ENCODE data around the gene CHRNA9.
"Not testable (repeated sequence)": the region's sequence is repeated elsewhere in the genome, so short reads cannot be mapped to it uniquely, and the experiment has no call there.

CHRNA9 gene, protein sequence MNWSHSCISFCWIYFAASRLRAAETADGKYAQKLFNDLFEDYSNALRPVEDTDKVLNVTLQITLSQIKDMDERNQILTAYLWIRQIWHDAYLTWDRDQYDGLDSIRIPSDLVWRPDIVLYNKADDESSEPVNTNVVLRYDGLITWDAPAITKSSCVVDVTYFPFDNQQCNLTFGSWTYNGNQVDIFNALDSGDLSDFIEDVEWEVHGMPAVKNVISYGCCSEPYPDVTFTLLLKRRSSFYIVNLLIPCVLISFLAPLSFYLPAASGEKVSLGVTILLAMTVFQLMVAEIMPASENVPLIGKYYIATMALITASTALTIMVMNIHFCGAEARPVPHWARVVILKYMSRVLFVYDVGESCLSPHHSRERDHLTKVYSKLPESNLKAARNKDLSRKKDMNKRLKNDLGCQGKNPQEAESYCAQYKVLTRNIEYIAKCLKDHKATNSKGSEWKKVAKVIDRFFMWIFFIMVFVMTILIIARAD

DNA sequence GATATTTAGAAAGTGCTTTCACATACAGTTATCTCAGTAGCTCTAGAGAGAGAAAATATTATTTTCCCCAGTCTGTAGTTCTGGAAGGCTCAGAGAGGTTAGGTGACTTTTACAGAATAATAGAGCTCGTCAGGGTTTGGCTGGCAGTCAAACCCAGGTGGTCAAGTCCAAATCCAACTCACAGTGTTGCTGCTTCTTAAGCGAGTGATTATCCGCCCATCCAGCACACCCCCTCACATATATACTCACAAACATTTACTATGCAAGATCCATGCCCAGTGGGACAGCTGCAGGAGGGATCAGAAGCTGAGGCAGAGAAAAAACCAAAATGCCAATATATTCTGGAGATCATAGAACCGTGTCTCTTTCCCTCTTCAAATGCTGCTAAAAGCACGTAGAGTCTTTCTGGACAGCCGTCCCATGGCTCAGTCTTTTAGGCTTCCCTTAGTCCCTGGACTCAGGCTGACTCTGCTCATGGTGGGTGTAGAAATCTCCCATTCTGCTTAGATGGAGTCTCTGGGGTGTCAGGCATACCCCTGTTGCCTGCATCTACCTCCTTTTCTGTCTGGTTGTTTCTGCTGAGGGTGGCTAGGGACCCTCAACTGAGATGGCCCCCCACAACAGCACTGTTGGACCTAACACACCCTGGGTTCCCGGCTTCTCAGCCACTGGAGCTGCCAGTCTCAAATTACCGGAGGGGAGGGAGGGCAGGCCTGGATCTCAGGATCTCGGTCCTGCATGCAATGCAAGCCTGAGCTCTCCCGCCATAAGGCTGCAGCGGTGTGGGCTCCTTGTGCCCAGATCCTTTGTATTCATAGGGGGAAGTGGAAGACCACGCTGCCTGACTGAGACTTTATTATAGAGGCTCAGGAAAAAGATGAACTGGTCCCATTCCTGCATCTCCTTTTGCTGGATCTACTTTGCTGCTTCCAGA lies at the start of gene CHRNA9:
Gene CHRNA9, plus strand, starts transcription at position 743 of the 934 bp plus-strand sequence. Its CDS starts 135 bp downstream, at position 878.
- peak; percentile 20 for DNase-seq

- no peak for DNase-seq
These were observed 49.4 kb upstream of the CHRNA9 start for GRCh38 chr4:40285692-40286091.

DNA sequence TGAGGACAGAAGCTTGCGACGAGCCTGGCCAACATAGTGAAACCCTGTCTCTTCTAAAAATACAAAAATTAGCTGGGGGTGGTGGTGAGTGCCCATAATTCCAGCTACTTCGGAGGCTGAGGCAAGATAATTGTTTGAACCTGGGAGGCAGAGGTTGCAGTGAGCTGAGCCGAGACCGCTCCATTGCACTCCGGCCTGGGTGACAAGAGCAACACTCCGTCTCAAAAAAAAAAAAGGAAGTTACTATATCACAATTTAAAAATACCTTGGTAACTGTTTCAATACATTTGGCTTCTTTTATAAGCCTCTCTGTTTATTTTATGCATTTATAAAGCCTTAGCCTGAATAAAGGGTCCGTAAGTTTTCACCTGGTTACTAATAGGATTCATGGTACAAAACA lies 46.6 kb upstream of the CHRNA9 start:
- DNase-seq, result no peak

- DNase-seq, result no peak
These were observed 45.6 kb upstream of the CHRNA9 start for GRCh38 chr4:40289366-40290188.

GRCh38 chr4:40290611-40291186 lies 44.4 kb upstream of the CHRNA9 start:
- not testable (repeated sequence) for DNase-seq

DNA sequence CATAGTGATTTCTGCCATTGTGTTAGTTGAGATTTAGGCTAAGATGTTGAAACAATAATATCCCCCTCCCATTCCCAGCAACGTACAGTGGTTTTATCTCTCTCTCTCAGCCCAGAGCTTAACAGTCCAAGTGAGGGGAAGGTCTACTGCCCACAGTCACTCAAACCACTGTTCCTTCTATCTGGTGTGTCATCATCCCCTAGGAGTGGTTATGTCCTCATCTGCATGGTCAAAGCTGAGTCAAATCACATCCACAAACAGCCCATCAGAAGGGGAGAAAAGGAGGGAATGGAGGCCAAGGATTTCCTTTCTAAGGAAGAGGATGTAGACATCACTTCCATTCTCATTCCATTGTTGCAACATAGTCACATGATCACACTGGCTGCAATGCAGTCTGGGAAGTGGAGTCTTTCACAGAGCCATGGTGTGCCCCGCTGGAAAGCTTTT lies 42.8 kb upstream of the CHRNA9 start:
- no peak for DNase-seq

GRCh38 chr4:40294339-40294738 lies 40.8 kb upstream of the CHRNA9 start:
- no peak for DNase-seq

DNA sequence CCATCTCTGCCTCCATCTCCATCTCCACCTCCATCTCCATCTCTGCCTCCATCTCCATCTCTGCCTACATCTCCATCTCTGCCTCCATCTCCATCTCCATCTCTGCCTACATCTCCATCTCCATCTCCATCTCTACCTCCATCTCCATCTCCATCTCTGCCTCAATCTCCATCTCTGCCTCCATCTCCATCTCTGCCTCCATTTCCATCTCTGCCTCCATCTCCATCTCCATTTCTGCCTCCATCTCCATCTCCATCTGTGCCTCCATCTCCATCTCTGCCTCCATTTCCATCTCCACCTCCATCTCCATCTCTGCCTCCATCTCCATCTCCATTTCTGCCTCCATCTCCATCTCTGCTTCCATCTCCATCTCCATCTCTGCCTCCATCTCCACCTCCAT lies 40.1 kb upstream of the CHRNA9 start:
- not testable (repeated sequence) for DNase-seq

DNA sequence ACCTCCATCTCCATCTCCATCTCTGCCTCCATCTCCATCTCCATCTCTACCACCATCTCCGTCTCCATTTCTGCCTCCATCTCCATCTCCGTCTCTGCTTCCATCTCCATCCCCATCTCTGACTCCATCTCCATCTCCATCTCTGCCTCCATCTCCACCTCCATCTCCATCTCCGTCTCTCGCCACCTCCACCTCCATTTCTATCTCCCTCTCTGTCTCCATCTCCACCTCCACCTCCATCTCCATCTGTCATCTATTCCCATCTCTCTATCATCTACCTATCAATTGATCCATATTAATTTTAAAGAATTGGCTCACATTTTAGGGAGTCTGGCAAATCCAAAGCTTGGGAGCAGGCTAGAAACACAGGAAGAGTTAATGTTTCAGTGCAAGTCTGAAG lies 39.6 kb upstream of the CHRNA9 start:
- DNase-seq, result no peak

- DNase-seq, result no peak
These were observed 36.0 kb upstream of the CHRNA9 start for GRCh38 chr4:40299126-40299525.

- no peak for DNase-seq
These were observed 35.3 kb upstream of the CHRNA9 start for GRCh38 chr4:40299811-40300292.

DNA sequence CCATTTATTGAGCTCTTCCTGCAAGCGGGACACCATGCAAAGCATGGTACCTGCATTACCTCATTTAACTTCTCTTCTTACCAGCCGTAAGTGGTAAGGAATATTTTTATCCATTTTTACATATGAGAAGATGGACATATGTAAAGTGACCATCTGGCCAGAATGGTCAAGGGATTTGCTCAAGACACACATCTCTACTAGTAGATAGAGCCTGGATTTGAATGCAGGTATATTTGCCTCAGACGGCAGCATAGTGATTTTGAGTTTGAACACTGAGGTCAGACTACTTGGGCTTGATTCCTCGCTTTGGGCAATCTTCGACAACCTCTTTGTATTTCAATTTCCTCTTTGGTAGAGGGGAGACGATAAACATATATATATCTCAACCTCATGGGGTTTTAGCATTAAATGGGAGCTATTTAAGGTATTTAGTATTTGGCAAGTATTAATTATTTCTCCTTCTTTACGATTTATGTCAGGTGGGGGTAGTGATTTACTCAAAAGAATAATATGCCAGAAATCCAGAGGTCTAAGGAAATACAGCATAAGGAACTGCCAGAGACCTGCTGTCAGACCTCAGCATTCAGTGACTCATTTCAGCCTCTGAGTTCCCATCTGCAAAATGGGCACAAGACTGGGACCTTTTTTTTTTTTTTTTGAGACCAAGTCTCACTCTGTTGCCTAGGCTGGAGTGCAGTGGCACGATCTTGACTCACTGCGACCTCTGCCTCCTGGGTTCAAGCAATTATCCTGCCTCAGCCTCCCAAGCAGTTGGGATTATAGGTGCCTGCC lies 34.6 kb upstream of the CHRNA9 start:
- no peak for DNase-seq

- DNase-seq, result no peak
These were observed 33.5 kb upstream of the CHRNA9 start for GRCh38 chr4:40301603-40302002.

DNA sequence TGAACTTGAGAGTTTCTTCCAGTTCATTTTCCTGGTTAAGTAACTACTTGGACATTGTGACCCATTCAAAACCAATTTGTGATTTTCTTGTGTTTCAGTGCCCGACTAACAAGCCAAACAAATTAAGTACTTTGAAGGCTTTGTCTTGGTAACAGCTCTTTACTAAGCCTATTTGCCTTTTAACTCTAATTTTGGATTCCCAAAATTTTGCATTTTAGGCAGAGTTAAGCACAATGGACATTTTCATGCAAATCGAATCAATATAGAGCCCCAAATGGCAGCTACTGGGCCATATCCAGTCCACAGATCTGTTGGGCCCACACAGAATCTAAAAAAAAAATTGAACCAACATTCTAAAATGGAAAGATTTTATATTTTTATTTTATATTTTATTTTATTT lies 31.4 kb upstream of the CHRNA9 start:
- DNase-seq, result no peak

DNA sequence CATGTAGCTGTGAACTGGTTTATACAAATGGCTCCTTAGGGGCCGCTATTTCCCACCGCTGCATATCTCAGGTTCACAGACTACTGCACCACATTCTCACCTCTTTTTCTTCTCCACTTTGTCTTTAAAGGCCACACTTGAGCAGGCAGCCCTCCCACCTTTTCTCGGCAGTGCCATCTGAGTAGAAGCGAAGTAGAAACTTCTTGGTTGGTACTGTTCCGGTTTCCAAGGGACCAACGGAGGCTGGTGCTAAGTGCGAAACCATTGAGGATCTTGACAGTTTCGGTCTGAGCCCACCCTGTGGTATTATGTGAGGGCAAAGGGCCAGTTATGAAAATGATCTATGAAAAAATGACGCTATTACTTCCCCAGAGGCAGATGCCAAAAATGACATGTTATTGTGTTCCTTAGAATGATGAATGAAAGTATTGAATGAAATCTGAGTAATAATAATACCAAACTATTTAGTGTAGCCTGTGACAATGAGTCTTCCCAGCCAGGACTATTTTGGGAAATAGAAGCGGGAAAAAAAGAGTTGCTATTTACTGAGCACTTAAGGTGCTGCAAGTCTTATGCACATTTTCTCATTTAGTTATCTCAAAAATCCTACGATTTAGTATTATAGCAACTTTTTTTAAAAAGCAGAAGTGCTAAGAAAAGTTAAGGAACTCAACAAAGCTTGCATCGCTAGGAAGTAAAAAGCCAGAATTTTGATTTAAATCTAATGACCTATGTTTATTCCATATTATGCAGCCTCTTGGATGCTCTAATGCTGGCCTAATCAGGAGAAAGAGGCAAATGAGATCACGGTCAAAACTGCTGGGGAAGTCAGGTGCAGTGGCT lies 29.6 kb upstream of the CHRNA9 start:
- no peak for DNase-seq

DNA sequence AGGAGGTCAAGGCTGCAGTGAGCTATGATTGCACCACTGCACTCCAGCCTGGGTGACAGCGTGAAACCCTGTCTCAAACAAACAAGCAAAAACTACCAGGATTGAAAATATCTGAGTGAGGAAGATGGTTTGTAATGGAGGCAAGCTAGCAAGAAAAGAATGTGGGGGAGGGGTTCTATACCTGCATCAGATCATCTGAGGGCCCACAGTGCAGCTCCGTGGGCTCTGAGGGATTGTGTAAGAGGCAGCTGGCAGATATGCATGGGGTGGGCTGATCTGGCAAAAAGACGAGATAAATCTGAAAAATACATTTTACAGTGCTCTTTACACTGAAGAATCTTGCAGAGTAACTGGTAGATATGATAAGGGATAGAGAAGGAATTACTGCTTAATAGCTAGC lies 28.9 kb upstream of the CHRNA9 start:
- DNase-seq, result no peak

GRCh38 chr4:40306976-40307375 lies 28.2 kb upstream of the CHRNA9 start:
- no peak for DNase-seq

GRCh38 chr4:40307627-40308497 lies 27.3 kb upstream of the CHRNA9 start:
- DNase-seq, result no peak

GRCh38 chr4:40308528-40309122 lies 26.5 kb upstream of the CHRNA9 start:
- no peak for DNase-seq

Data from NCI-H510A treated with DMSO at 0.1 percent for 48 hours (cell line).